Psoas muscle (tissue), 8 donors: ENCODE measurements around the gene RAB6C. TPM values are rescaled to one million over a fixed set of nuclear protein-coding genes. Genes with fewer than 3 reads are reported as not detected.
"Not testable (repeated sequence)": the region's sequence is repeated elsewhere in the genome, so short reads cannot be mapped to it uniquely, and the experiment has no call there.

Experiments
- ATAC-seq, 4 donors: fragments of 200-7000 bp; cut with Tn5 transposase; one replicate each; pipeline ENCODE4 v1.9.1; 2020; ENCODE audit warnings: moderate library complexity in 3 of 4, mild to moderate bottlenecking in 2 of 4
- DNase-seq, 2 donors: peaks; one replicate each; pipeline ENCODE4 v3.0.0-alpha.2; 2020
- H3K27ac ChIP-seq: fragments of 200-600 bp; one replicate; pipeline ENCODE4 v1.8.0; 2022
- H3K27me3 ChIP-seq, 3 donors: fragments of 200-600 bp in 1 of 3; one replicate each; pipeline versions ENCODE4 v1.6.1 to v1.8.0; 2013 to 2022; ENCODE audit warnings: low read length in 2 of 3, mild to moderate bottlenecking in 2 of 3, moderate library complexity in 1 of 3; ENCODE audit not compliant: insufficient read depth in 3 of 3
- H3K36me3 ChIP-seq, 2 donors: fragments of 200-600 bp in 1 of 2; one replicate each; pipeline versions ENCODE4 v1.6.1 to v1.8.0; 2013 to 2022; ENCODE audit warnings: low read depth in 1 of 2, mild to moderate bottlenecking in 1 of 2, moderate library complexity in 1 of 2; ENCODE audit not compliant: insufficient read depth in 1 of 2
- H3K4me1 ChIP-seq: fragments of 200-600 bp; one replicate; pipeline ENCODE4 v1.8.0; 2022
- H3K4me3 ChIP-seq: fragments of 200-600 bp; one replicate; pipeline ENCODE4 v1.8.0; 2022; ENCODE audit warnings: mild to moderate bottlenecking
- H3K9me3 ChIP-seq: fragments of 200-600 bp; one replicate; pipeline ENCODE4 v1.8.0; 2022
- WGBS, 3 donors: extraction: QIAGEN DNeasy Blood & Tissue Kit; methylation state at CpG; one replicate each; pipeline versions ENCODE4 v1.1.6 to v1.1.7; 2013; 5-methylcytosine and 5-hydroxymethylcytosine counted together
- intact Hi-C, 2 donors: fragments of 100-400 bp; cut with DNase I; formaldehyde crosslinking; loops; one replicate each; pipeline versions ENCODE4 v1.11.0 to v1.14.2; 2022
- polyA plus RNA-seq, 3 donors: library from polyadenylated mRNA; stranded (reverse); fragments of 200-250 nt; gene quantifications; one replicate each; pipeline ENCODE4 v1.2.3, GENCODE V29; 2013
- total RNA-seq, 4 donors: library from RNA; stranded (reverse); fragmentation: NEBNext Ultra II Directional in 2 of 4; extraction: Animal tissue kit (Norgen Biotek cat#: 25700) in 2 of 4; gene quantifications; one replicate each; pipeline versions ENCODE4 v1.2.1 to v1.2.4, GENCODE V29; 2021 to 2023
- TF ChIP-seq, protein P1 (sequence below): fragments of 200-600 bp; IDR thresholded peaks from one replicate; pipeline ENCODE4 v1.8.0; 2022; ENCODE audit warnings: antibody characterized with exemption
- donor health status: healthy with polysubstance abuse.
- donor health status: DM: no; HTN: no; CAD: no; lungs with moderate emphysema.
- donor health status: Bipolar disorder and iron deficiency.
- donor health status: healthy.
- donor health status: DM: yes; HTN: yes; CAD: no.
- donor health status: DM: no; HTN: no; CAD: no.
- donor health status: DM: no; HTN: no; CAD: no.
- donor health status: DM: yes; HTN: yes; CAD: no.

Gene RAB6C
- total and polyA plus RNA-seq, 7 donors = 0.04 to 0.11 (median 0.08) TPM; not detected in 1

DNA sequence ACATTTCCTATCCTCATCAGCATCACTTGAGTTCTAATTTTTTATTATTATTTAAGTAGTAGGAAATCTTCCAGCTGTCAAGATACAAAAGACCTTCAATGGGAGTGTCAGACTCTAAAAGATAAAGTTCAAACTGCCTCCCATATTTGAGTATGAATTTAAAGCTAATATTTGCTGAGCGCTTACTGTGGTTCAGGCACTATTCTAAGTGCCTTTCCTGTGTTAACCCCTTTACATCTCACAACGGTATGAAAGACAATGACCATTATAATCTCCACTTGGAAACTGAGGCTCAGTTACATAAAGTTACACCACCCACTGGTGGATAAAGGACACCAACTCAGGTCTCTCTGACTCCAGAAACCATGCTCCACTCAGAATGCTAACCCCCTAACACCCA is 39.9 kb downstream of the RAB6C start:
- Histone ChIP-seq H3K27me3 (no peaks in the 10 kb centered on the region), H3K27ac (no peak overlapping the region), H3K4me3 (no peak overlapping the region), H3K4me1 (no peaks in the 10 kb centered on the region), H3K9me3 (peaks cover 4% of the 10 kb centered on the region), H3K36me3 (no peaks in the 10 kb centered on the region)
- ATAC-seq = no peak
- TF ChIP-seq, protein P1, sequence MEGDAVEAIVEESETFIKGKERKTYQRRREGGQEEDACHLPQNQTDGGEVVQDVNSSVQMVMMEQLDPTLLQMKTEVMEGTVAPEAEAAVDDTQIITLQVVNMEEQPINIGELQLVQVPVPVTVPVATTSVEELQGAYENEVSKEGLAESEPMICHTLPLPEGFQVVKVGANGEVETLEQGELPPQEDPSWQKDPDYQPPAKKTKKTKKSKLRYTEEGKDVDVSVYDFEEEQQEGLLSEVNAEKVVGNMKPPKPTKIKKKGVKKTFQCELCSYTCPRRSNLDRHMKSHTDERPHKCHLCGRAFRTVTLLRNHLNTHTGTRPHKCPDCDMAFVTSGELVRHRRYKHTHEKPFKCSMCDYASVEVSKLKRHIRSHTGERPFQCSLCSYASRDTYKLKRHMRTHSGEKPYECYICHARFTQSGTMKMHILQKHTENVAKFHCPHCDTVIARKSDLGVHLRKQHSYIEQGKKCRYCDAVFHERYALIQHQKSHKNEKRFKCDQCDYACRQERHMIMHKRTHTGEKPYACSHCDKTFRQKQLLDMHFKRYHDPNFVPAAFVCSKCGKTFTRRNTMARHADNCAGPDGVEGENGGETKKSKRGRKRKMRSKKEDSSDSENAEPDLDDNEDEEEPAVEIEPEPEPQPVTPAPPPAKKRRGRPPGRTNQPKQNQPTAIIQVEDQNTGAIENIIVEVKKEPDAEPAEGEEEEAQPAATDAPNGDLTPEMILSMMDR = no peak
- DNase-seq = no peak
- WGBS, 3 donors = 67 to 81% (median 79%) methylated on average over 2 of the region's 2 CpGs
- intact Hi-C loops = no loop called here

GRCh38 chr2:130020069-130020468 is 40.6 kb downstream of the RAB6C start:
- H3K27me3 ChIP-seq, intact Hi-C loops, H3K27ac ChIP-seq, H3K4me3 ChIP-seq, H3K36me3 ChIP-seq, H3K9me3 ChIP-seq, ATAC-seq, H3K4me1 ChIP-seq, DNase-seq: not testable (repeated sequence)
- 5 to 26% (median 13%) methylated on average over 1 of the region's 1 CpG for WGBS, 3 donors

DNA sequence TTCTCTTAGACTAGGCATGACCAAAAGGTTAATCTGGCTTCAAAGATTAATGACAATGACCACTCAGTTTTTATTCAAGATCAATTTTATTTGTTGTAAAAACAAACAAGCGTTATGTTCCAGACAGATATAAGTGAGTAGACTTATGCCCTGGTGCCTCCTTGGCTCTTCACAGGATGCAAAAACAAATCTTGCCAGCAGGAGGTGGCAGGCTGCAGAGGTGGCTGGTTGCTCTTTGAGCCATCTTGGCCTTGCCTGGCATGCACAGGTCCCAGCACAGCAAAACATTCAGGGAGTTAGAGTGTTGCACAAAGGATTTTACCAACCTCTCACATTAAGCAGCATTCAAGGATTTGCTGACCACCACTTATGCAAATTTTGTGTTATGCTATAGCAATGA is 46.5 kb downstream of the RAB6C start:
- WGBS, 3 donors = 62 to 85% (median 77%) methylated on average over 1 of the region's 1 CpG
- H3K36me3 ChIP-seq, H3K9me3 ChIP-seq, ATAC-seq, H3K27ac ChIP-seq, H3K4me3 ChIP-seq, H3K4me1 ChIP-seq, DNase-seq, H3K27me3 ChIP-seq, intact Hi-C loops: not testable (repeated sequence)

Other genes with a start within 250 kb of the RAB6C start
- not detected for gene POTEF, start 149.6 kb downstream of the RAB6C start, total RNA-seq
- gene POTEF, start 149.6 kb downstream of the RAB6C start, polyA plus RNA-seq = not detected
- not detected for gene CCDC74B, start 165.4 kb downstream of the RAB6C start, total RNA-seq
- gene CCDC74B, start 165.4 kb downstream of the RAB6C start, polyA plus RNA-seq = under 1 TPM; 0.12 to 0.37 (median 0.21) TPM
- 10 to 100 TPM; 17.7 to 26.1 (median 21.9) TPM for gene SMPD4, start 201.9 kb downstream of the RAB6C start, total RNA-seq
- gene SMPD4, start 201.9 kb downstream of the RAB6C start, polyA plus RNA-seq = 10 to 100 TPM; 15.7 to 29.8 (median 24.8) TPM
- 100 to 1,000 TPM; 109 to 160 (median 140) TPM for gene MZT2B, start 202.6 kb downstream of the RAB6C start, total RNA-seq
- gene MZT2B, start 202.6 kb downstream of the RAB6C start, polyA plus RNA-seq = 100 to 1,000 TPM in 2 of 3 donors, 10 to 100 TPM in 1; 65.3 to 107 (median 104) TPM
- gene TUBA3E, start 218.8 kb downstream of the RAB6C start, total RNA-seq = not detected
- under 1 TPM in 2 of 3 donors, not detected in 1; 0.01 to 0.04 TPM for gene TUBA3E, start 218.8 kb downstream of the RAB6C start, polyA plus RNA-seq